SH-SY5Y (cell line): ENCODE measurements around the gene AFG3L2.

ENCODE experiments used
- GATA2 ChIP-seq: IDR thresholded peaks from 2 replicates; pipeline ENCODE4 v1.6.1; 2011; ENCODE audit warnings: mild to moderate bottlenecking, low read depth, low read length
- GATA3 ChIP-seq: IDR thresholded peaks from 2 replicates; pipeline ENCODE4 v1.6.1; 2011; ENCODE audit warnings: low read depth, mild to moderate bottlenecking, low read length, moderate library complexity

AFG3L2 gene

GRCh38 chr18:12293831-12294230 is 83.2 kb downstream of the AFG3L2 start:
- TF ChIP-seq GATA3 (no peak), GATA2 (no peak)

GRCh38 chr18:12291690-12292089 is 85.3 kb downstream of the AFG3L2 start:
- TF ChIP-seq GATA3: no peak
- TF ChIP-seq GATA2: no peak

- TF ChIP-seq GATA2 (no peak), GATA3 (no peak)
Measured at GRCh38 chr18:12291161-12291560, 85.9 kb downstream of the AFG3L2 start.

GRCh38 chr18:12290086-12290485 is 86.9 kb downstream of the AFG3L2 start:
- no peak for TF ChIP-seq GATA3

GRCh38 chr18:12288403-12288755 is 88.6 kb downstream of the AFG3L2 start:
- no peak for TF ChIP-seq GATA2
- TF ChIP-seq GATA3: no peak

- TF ChIP-seq GATA3 (no peak), GATA2 (no peak)
Measured at GRCh38 chr18:12287684-12288402, 89.2 kb downstream of the AFG3L2 start.

- TF ChIP-seq GATA2: no peak
- TF ChIP-seq GATA3: no peak
Measured at GRCh38 chr18:12287131-12287681, 89.8 kb downstream of the AFG3L2 start.

GRCh38 chr18:12283666-12284065 is 93.4 kb downstream of the AFG3L2 start:
- TF ChIP-seq GATA3: no peak
- peak; percentile 51 for TF ChIP-seq GATA2

- no peak for TF ChIP-seq GATA3
Measured at GRCh38 chr18:12283256-12283655, 93.8 kb downstream of the AFG3L2 start.

- no peak for TF ChIP-seq GATA2
- no peak for TF ChIP-seq GATA3
Measured at GRCh38 chr18:12282442-12283039, 94.5 kb downstream of the AFG3L2 start.

GRCh38 chr18:12281861-12282260 is 95.2 kb downstream of the AFG3L2 start:
- TF ChIP-seq GATA2: no peak
- TF ChIP-seq GATA3: no peak

- TF ChIP-seq GATA2: no peak
- no peak for TF ChIP-seq GATA3
Measured at GRCh38 chr18:12279781-12280531, 97.1 kb downstream of the AFG3L2 start.
